Trophoblast cell (in vitro differentiated cells and primary cell): ENCODE results near the gene REC8.
A peak's percentile ranks its signal among the peaks of the same experiment; 100 is the strongest.

Source experiments
- DNase-seq, 2 donors: peaks; one replicate each; pipeline ENCODE4 v3.0.0-alpha.2; 2016
- H2AFZ ChIP-seq: 2 replicates; pipeline ENCODE4 v1.6.1; 2013; ENCODE audit warnings: low read length, moderate library complexity, mild to moderate bottlenecking; ENCODE audit not compliant: insufficient read depth, poor library complexity
- H2AK5ac ChIP-seq: 2 replicates; pipeline ENCODE4 v1.6.1; 2013; ENCODE audit warnings: mild to moderate bottlenecking, low read length
- H2BK120ac ChIP-seq: 2 replicates; pipeline ENCODE4 v1.6.1; 2013; ENCODE audit warnings: low read length, mild to moderate bottlenecking, moderate library complexity; ENCODE audit not compliant: insufficient read depth, poor library complexity
- H2BK12ac ChIP-seq: 2 replicates; pipeline ENCODE4 v1.6.1; 2013; ENCODE audit warnings: mild to moderate bottlenecking, low read length, moderate library complexity
- H2BK5ac ChIP-seq: 2 replicates; pipeline ENCODE4 v1.6.1; 2013; ENCODE audit warnings: low read length, low read depth, moderate library complexity, mild to moderate bottlenecking; ENCODE audit not compliant: poor library complexity
- H3K14ac ChIP-seq: 2 replicates; pipeline ENCODE4 v1.6.1; 2013; ENCODE audit warnings: mild to moderate bottlenecking, low read length
- H3K18ac ChIP-seq: 2 replicates; pipeline ENCODE4 v1.6.1; 2013; ENCODE audit warnings: mild to moderate bottlenecking, low read length
- H3K23ac ChIP-seq: 2 replicates; pipeline ENCODE4 v1.6.1; 2013; ENCODE audit warnings: low read length
- H3K27ac ChIP-seq: 2 replicates; pipeline ENCODE4 v1.5.1; 2013; ENCODE audit warnings: low read depth, mild to moderate bottlenecking, inconsistent platforms, low read length, moderate library complexity
- H3K27me3 ChIP-seq: 2 replicates; pipeline ENCODE4 v1.6.1; 2013; ENCODE audit warnings: inconsistent platforms, mild to moderate bottlenecking, low read length, moderate library complexity; ENCODE audit not compliant: insufficient read depth
- H3K36me3 ChIP-seq, 2 experiments: 1 replicate in 1 of 2; 2 replicates in 1 of 2; pipeline ENCODE4 v1.6.1; 2013; ENCODE audit warnings: low read length in 2 of 2, mild to moderate bottlenecking in 2 of 2, moderate library complexity in 1 of 2; ENCODE audit not compliant: insufficient read depth in 2 of 2, control insufficient read depth in 1 of 2
- H3K4ac ChIP-seq: 2 replicates; pipeline ENCODE4 v1.6.1; 2013; ENCODE audit warnings: low read depth, mild to moderate bottlenecking, low read length, moderate library complexity
- H3K4me1 ChIP-seq, 2 experiments: 1 replicate in 1 of 2; 2 replicates in 1 of 2; pipeline ENCODE4 v1.6.1; 2013; ENCODE audit warnings: low read length in 2 of 2, mild to moderate bottlenecking in 2 of 2, moderate library complexity in 1 of 2; ENCODE audit not compliant: insufficient read depth in 2 of 2, control insufficient read depth in 1 of 2
- H3K4me2 ChIP-seq: 2 replicates; pipeline ENCODE4 v1.6.1; 2013; ENCODE audit warnings: inconsistent platforms, mild to moderate bottlenecking, low read length, moderate library complexity
- H3K4me3 ChIP-seq: 2 replicates; pipeline ENCODE4 v1.5.1; 2013; ENCODE audit warnings: mild to moderate bottlenecking, low read depth, low read length, inconsistent platforms
- H3K79me1 ChIP-seq: one replicate; pipeline ENCODE4 v1.6.1; 2013; ENCODE audit warnings: low read length
- H3K79me2 ChIP-seq: 2 replicates; pipeline ENCODE4 v1.6.1; 2013; ENCODE audit warnings: low read length, mild to moderate bottlenecking; ENCODE audit not compliant: control insufficient read depth, insufficient read depth, poor library complexity
- H3K9ac ChIP-seq: 2 replicates; pipeline ENCODE4 v1.6.1; 2013; ENCODE audit warnings: mild to moderate bottlenecking, low read length
- H3K9me3 ChIP-seq: 2 replicates; pipeline ENCODE4 v1.6.1; 2013; ENCODE audit warnings: low read depth, mild to moderate bottlenecking, control low read depth, inconsistent platforms, low read length; ENCODE audit not compliant: insufficient read depth
- H4K12ac ChIP-seq: 2 replicates; pipeline ENCODE4 v1.6.1; 2013; ENCODE audit warnings: low read depth, mild to moderate bottlenecking, low read length, moderate library complexity
- H4K8ac ChIP-seq: 2 replicates; pipeline ENCODE4 v1.6.1; 2013; ENCODE audit warnings: low read depth, mild to moderate bottlenecking, low read length, moderate library complexity
- H4K91ac ChIP-seq: one replicate; pipeline ENCODE4 v1.6.1; 2013; ENCODE audit warnings: low read depth, mild to moderate bottlenecking, low read length, moderate library complexity
- WGBS: extraction: QIAGEN DNeasy Blood & Tissue Kit; methylation state at CpG from one replicate; pipeline ENCODE4 v1.1.7; 2013; ENCODE audit warnings: missing lambda C conversion rate; ENCODE audit not compliant: insufficient read length, insufficient coverage; ENCODE audit errors: extremely low coverage; 5-methylcytosine and 5-hydroxymethylcytosine counted together

The REC8 gene

GRCh38 chr14:24207625-24208024 lies 35.7 kb downstream of the REC8 start:
- no peak overlapping the region for H2AFZ ChIP-seq
- H3K18ac ChIP-seq: no peak overlapping the region
- H3K27me3 ChIP-seq: no peaks in the 10 kb centered on the region
- no peak overlapping the region for H2AK5ac ChIP-seq
- no peak overlapping the region for H3K14ac ChIP-seq
- H4K91ac ChIP-seq: no peak overlapping the region
- H3K79me1 ChIP-seq: no peaks in the 10 kb centered on the region
- H3K79me2 ChIP-seq: no peaks in the 10 kb centered on the region
- H3K4ac ChIP-seq: no peak overlapping the region
- H3K4me1 ChIP-seq: peaks cover 3 to 4% of the 10 kb centered on the region in 2 experiments
- H3K9me3 ChIP-seq: no peaks in the 10 kb centered on the region
- H4K12ac ChIP-seq: no peak overlapping the region
- peaks cover 31 to 50% of the 10 kb centered on the region in 2 experiments for H3K36me3 ChIP-seq
- H3K4me2 ChIP-seq: no peak overlapping the region
- no peak overlapping the region for H3K23ac ChIP-seq
- H4K8ac ChIP-seq: no peak overlapping the region
- H2BK12ac ChIP-seq: no peak overlapping the region
- H3K9ac ChIP-seq: no peak overlapping the region
- H3K27ac ChIP-seq: no peak overlapping the region
- DNase-seq: peak; percentile 7 to 62
- no peak overlapping the region for H2BK5ac ChIP-seq
- WGBS: no CpG with 5 or more reads among the region's 2 CpGs
- H2BK120ac ChIP-seq: no peak overlapping the region
- no peak overlapping the region for H3K4me3 ChIP-seq

GRCh38 chr14:24211311-24211710 lies 39.4 kb downstream of the REC8 start:
- peaks cover 24 to 35% of the 10 kb centered on the region in 2 experiments for H3K36me3 ChIP-seq
- H3K4me1 ChIP-seq: peaks cover 3 to 6% of the 10 kb centered on the region in 2 experiments
- no peak overlapping the region for H3K9ac ChIP-seq
- H3K79me2 ChIP-seq: peaks cover 3% of the 10 kb centered on the region
- H3K4me2 ChIP-seq: no peak overlapping the region
- H4K12ac ChIP-seq: no peak overlapping the region
- H3K27ac ChIP-seq: no peak overlapping the region
- no peak overlapping the region for H4K91ac ChIP-seq
- WGBS: no CpG with 5 or more reads among the region's 6 CpGs
- no peak overlapping the region for H3K4ac ChIP-seq
- H2AFZ ChIP-seq: no peak overlapping the region
- H2BK5ac ChIP-seq: no peak overlapping the region
- no peaks in the 10 kb centered on the region for H3K9me3 ChIP-seq
- no peak overlapping the region for H2BK120ac ChIP-seq
- H2AK5ac ChIP-seq: no peak overlapping the region
- no peak overlapping the region for H3K4me3 ChIP-seq
- H3K79me1 ChIP-seq: peaks cover 8% of the 10 kb centered on the region
- no peak overlapping the region for H3K14ac ChIP-seq
- H4K8ac ChIP-seq: no peak overlapping the region
- no peak overlapping the region for H3K23ac ChIP-seq
- H3K18ac ChIP-seq: no peak overlapping the region
- H2BK12ac ChIP-seq: no peak overlapping the region
- no peak for DNase-seq
- H3K27me3 ChIP-seq: no peaks in the 10 kb centered on the region

GRCh38 chr14:24212924-24213865 lies 41.3 kb downstream of the REC8 start, which contains the start of gene CHMP4A:
Gene CHMP4A, minus strand, starts transcription at chr14:24213488. Its CDS starts 49 bp downstream, at chr14:24213439.
- Histone ChIP-seq H3K36me3 (peaks cover 14 to 27% of the 10 kb centered on the region in 2 experiments), H2BK5ac (peak within 1 kb of the TSS; percentile 86), H3K27me3 (no peaks in the 10 kb centered on the region), H3K9ac (peak within 1 kb of the TSS; percentile 82), H3K4me3 (peak within 1 kb of the TSS; percentile 77), H3K79me1 (peaks cover 8% of the 10 kb centered on the region), H4K12ac (peak within 1 kb of the TSS; percentile 76), H4K8ac (peak within 1 kb of the TSS; percentile 89), H3K4me1 (peaks cover 0 to 2% of the 10 kb centered on the region in 2 experiments), H2AFZ (peak within 1 kb of the TSS; percentile 56), H3K14ac (peak within 1 kb of the TSS; percentile 73), H3K23ac (no peak within 1 kb of the TSS), H2BK12ac (no peak within 1 kb of the TSS), H3K27ac (peak within 1 kb of the TSS; percentile 97), H2AK5ac (no peak within 1 kb of the TSS), H3K18ac (peak within 1 kb of the TSS; percentile 78), H3K9me3 (no peaks in the 10 kb centered on the region), H3K79me2 (peaks cover 3% of the 10 kb centered on the region), H4K91ac (peak within 1 kb of the TSS; percentile 75), H3K4ac (peak within 1 kb of the TSS; percentile 42), H2BK120ac (peak within 1 kb of the TSS; percentile 62), H3K4me2 (peak within 1 kb of the TSS; percentile 53)
- WGBS: no CpG with 5 or more reads among the region's 53 CpGs
- DNase-seq: peak; percentile 97

- Histone ChIP-seq H2BK12ac (no peak overlapping the region), H3K9ac (peak overlapping the region; percentile 1), H3K14ac (no peak overlapping the region), H2BK5ac (no peak overlapping the region), H3K4me1 (peaks cover 0 to 2% of the 10 kb centered on the region in 2 experiments), H3K4me3 (no peak overlapping the region), H3K27ac (peak overlapping the region; percentile 5), H3K36me3 (peaks cover 14 to 28% of the 10 kb centered on the region in 2 experiments), H3K79me2 (peaks cover 3% of the 10 kb centered on the region), H3K9me3 (no peaks in the 10 kb centered on the region), H3K18ac (no peak overlapping the region), H3K4ac (no peak overlapping the region), H3K4me2 (peak overlapping the region; percentile 53), H4K12ac (peak overlapping the region; percentile 22), H3K79me1 (peaks cover 8% of the 10 kb centered on the region), H3K23ac (no peak overlapping the region), H2BK120ac (no peak overlapping the region), H4K8ac (peak overlapping the region; percentile 81), H4K91ac (peak overlapping the region; percentile 26), H3K27me3 (no peaks in the 10 kb centered on the region), H2AFZ (no peak overlapping the region), H2AK5ac (no peak overlapping the region)
- no peak for DNase-seq
- WGBS: no CpG with 5 or more reads among the region's 7 CpGs
These were observed 42.2 kb downstream of the REC8 start for GRCh38 chr14:24213866-24214662.
